GM12864 (cell line): ENCODE data around the gene TEC.

ENCODE experiments used
- DNase-seq: peaks from one replicate; pipeline ENCODE4 v3.0.0-alpha.2; 2011; ENCODE audit warnings: low read depth
- H3K4me3 ChIP-seq: 2 replicates; pipeline ENCODE4 v1.5.1; 2011; ENCODE audit warnings: mild to moderate bottlenecking, low read depth, low read length, control low read depth
- CTCF ChIP-seq: IDR thresholded peaks from 2 replicates; pipeline ENCODE4 v1.5.1; 2011; ENCODE audit warnings: low read depth, mild to moderate bottlenecking, moderate library complexity, low read length, control low read depth, inconsistent platforms; ENCODE audit errors: missing control alignments

Gene TEC

GRCh38 chr4:48255072-48255958 lies 14.3 kb downstream of the TEC start:
- no peak for TF ChIP-seq CTCF

DNA sequence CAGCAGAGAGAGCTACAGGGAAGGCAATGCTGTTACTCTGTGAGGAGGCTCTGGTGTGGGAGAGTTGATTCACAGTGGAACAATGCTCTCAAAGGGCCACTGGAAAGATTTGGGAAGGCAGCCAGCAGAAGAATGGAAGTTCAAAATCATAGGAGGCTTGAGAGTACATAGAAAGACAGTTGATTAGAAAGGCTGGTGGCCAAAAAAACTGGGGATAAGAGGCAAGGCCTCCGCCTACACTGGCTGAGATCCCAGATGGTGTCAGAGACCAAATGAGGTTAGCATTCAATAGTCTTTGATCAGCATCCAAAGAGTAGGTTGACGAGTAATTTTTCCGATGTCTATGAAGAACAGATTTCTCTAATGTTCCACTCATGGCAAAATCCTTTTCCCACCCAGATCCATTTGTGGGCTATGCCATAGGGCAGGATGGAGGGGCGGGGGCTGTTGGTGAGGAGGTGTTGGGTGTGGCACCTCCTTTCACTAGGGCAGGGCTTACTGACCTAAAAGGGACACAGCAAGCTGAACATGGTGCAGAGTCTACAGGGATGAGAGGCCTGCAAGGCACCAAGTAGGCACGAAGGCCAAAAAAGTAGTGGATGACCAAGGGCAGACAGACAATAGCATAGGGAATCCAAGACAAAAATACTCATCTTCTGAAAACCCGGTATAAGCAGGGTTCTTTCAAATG lies 15.1 kb downstream of the TEC start:
- no peak overlapping the region for H3K4me3 ChIP-seq
- TF ChIP-seq CTCF = no peak
- DNase-seq = no peak

More at GRCh38 chr4:48255072-48255958, 14.3 kb downstream of the TEC start:
- DNase-seq = no peak
- H3K4me3 ChIP-seq = no peak overlapping the region

DNA sequence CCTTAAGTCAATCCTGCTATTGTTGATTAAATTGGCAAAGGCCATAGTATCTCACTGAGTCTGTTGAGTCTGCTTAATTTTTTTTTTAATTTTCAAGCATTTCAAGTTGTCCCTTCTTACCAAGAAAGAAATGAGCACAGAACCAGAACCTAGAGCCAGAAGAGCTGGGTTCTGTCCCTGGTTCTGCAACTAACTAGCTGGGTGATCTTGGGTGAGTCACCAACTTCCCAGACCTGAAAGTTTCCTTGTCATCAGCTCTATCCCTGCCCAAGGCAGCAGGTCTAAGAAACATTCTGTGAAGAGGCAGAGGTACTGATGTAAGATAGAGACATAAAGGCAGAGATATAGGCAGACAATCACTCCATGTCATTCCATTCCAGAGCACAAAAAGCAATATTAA lies 17.3 kb downstream of the TEC start:
- H3K4me3 ChIP-seq = no peak overlapping the region
- no peak for TF ChIP-seq CTCF
- no peak for DNase-seq

DNA sequence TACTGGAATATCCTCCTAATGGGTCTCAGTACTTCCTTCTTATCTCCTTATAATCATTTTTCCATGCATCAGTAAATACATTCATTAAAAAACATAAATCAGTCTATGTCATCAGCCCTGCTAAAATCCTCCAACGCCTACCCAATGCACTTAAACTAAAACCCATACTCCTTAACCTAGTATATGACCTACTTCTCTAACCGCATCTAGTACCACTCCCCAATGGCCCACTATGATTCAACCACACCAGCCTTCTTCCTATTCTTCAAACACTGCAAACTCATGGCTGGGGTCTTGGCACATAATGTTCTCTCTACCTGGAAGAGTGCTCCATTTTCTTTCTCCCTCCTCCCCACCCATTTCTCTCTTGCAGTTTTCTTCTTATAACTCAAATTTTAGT lies 18.7 kb downstream of the TEC start:
- no peak for DNase-seq
- no peak overlapping the region for H3K4me3 ChIP-seq
- no peak for TF ChIP-seq CTCF

- no peak overlapping the region for H3K4me3 ChIP-seq
- TF ChIP-seq CTCF = no peak
- no peak for DNase-seq
These were observed 19.3 kb downstream of the TEC start for GRCh38 chr4:48250343-48250742.

- H3K4me3 ChIP-seq = no peak overlapping the region
- TF ChIP-seq CTCF = no peak
These were observed 20.3 kb downstream of the TEC start for GRCh38 chr4:48249378-48249777.

GRCh38 chr4:48248559-48248953 lies 21.1 kb downstream of the TEC start:
- no peak for DNase-seq
- TF ChIP-seq CTCF = no peak
- no peak overlapping the region for H3K4me3 ChIP-seq

More at GRCh38 chr4:48249378-48249777, 20.3 kb downstream of the TEC start:
- no peak for DNase-seq
